ENCODE results near the gene ASB1.

The ASB1 gene, protein sequence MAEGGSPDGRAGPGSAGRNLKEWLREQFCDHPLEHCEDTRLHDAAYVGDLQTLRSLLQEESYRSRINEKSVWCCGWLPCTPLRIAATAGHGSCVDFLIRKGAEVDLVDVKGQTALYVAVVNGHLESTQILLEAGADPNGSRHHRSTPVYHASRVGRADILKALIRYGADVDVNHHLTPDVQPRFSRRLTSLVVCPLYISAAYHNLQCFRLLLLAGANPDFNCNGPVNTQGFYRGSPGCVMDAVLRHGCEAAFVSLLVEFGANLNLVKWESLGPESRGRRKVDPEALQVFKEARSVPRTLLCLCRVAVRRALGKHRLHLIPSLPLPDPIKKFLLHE

DNA sequence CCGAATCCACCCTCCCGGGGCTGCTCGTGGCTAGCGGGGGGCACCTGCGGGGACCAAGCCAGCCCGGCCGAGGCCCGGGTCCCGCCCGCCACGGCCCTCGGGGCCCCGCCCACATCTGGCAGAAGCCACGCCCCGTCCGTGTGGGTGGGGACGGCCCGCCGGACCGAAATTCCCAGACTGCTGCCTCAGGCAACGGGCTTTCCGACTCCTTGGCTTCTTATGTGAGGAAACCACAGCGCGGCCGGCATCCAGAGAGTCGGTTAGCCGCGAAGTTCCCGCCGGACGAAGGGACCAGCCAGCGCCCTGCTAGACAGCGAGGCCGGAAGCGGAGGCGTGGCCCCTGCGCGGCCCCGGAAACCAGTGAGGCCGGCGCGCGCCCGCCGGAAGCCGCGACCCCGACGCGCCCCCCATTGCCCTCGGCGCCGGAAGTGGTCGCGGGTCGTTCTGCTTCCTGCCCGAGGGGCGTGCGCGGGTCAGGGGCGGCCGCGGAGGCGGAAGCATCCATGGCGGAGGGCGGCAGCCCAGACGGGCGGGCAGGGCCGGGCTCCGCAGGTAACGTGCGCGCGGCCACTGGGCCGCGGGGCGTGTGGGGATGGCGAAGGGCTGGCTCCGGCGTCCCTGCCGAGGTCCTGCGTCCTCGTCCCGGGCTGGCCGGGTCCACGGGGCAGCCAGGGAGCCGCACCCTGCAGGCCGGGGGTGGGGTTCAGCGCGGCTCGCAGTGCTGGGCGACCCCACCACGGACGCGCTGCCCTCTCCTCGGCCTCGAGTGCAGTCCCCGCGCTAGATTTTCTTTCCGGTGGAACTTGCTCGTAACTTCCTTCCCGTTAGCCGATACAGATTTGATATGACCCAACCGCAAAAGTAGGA, at the start of gene ASB1:
Gene ASB1 (plus strand): TSS at position 360 of the 867 bp plus-strand sequence. CDS start 144 bp downstream, at position 504.
- peak; percentile 84 for DNase-seq (ENCODE audit: low spot score)

DNA sequence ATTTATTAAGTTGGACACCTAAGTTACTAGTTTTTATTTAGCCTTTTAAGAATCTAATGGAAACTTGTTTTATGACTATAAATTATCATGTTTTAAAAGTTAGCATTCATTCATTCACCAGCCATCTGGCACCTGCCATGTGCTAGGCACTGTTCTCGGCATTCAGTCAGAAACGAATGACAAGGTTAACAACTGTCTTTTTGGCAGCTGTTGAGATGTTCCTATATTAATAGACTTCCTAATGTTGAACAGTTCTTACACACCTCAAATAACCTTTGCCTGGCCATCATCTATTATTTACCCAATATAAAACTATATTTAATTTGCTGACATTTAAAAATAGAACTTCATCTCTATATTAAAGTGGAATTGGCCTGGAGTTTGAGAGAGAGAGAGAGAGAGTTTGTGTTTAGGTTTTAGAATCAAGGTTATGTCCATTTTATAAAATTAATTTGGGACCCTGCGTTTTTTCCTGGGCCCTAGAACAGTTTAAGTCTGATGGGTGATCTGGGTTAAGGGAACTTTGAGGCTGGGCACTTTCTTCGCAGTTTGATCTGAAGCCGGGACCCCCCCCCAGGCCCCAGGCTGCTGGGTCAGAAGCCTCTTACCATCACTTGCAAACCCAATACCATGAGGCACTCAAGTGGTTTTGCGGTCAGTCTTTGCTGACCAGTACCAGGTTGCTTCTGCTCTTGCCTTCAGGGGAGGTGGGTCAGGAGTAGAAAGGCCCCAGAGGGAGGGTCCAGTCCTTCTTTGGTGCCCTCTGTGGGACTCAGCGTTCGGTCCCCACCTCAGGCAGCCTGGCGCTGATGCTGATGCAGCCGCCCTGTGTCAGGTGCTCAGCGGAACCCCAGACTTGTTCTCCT, 48.3 kb upstream of the ASB1 start:
- DNase-seq (ENCODE audit: low spot score): no peak

DNA sequence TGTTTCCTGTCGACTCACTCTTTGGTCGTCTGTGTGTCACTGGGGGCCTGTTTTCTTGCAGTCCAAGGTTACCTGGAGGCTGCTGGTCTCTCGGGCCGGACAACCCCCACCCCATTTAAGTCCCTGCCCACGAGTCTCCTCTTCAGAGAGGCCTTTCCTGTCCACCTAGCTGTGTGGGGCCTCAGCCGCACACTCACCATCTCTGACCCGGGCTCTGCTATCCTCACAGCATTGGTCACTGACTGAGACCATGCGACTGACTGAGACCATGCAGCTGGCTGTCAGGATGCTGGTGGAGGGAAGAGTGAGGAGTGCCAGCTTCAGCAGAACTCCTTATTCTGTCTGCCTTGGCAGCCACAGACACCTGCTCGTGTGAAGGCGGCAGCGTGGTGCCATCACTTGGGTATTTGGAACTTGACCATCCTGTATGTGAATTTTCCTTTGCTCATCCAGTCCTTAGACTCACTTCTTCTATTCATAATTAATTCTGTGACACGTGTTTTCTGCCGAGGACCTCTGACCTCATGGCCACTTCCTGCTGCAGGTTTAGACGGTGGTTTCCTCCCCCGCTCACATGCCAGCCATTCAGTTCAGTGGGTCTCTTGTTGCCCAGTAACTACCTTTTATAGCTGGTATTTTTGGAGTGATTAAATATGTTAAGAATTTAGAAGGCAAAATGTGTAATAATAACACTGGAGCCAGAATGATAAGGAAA, 47.5 kb upstream of the ASB1 start:
- peak; percentile 9 for DNase-seq (ENCODE audit: low spot score)

DNA sequence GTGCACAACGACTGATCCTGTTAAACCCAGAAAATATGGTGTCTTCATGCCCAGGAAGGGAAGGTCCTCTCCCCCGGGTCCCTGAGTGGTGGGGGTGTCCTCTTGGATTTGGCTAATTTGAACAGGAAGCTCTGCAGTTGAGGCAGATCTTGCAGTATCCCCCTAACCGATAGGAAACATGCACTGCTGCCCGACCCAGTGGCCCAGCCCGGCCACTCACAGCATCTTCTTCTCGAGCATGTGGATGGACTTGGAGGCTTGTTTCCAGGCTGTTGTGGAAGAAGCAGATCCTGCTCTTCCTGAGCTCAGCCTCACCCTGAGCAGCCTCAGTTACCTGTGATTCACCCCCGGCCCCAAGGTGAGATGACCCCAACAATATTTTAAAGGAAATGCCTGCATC, 46.4 kb upstream of the ASB1 start:
- DNase-seq (ENCODE audit: low spot score): no peak

DNA sequence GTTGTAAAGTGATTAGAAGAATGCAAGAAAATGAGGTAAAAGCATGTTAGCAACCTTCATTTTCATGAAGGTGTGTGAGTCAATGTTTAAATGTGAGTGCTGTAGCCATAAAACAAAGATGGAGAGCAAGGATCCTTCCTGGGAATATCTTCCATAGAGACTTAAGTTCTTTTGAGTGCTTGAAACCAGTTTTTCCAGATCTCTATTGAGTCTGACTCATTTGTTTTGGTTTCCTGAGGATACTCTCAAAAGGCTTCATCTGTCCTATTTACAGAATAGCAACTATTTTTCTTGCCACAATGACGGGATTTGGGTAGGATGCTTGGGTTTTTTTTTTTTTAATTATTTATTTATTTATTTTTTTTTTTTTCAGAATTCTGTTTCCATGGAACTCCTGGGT, 45.9 kb upstream of the ASB1 start:
- DNase-seq (ENCODE audit: low spot score): no peak

DNA sequence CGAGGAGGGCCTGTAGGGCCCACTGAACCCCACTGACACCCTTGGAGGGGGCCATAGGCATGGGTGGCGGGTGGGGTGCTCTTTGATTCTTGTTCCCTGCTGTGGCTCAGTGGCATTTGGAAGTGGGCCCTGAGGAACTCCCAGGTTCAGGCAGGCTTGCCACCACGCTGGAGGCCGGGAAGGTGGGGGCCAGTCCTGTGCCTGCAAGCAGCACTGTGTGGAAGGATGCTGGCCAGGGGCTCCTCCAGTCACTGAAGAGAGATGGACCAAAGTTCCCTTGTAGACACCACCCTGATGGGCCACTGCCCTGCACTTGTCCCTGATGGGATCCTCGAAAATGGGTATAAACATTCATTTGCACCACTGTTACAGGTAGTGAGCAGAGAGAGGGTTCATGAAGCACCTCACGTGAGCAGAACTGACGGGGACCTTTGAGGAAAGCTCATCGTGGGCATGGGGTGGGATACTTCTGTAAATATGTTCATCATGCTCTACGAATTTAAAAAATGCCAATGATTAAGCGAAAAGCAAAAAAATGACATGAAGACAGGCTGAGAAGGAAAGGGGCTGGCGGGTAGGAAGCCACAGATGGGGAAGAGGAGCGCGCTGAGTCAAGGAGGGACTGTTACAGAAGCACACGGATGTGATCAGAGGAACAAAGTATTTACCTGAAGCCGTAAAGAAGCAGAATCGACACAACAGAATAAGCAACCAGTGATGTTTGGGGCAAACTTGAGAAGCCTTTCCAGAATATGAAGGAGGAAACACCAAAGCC, 45.2 kb upstream of the ASB1 start:
- DNase-seq (ENCODE audit: low spot score): no peak

DNA sequence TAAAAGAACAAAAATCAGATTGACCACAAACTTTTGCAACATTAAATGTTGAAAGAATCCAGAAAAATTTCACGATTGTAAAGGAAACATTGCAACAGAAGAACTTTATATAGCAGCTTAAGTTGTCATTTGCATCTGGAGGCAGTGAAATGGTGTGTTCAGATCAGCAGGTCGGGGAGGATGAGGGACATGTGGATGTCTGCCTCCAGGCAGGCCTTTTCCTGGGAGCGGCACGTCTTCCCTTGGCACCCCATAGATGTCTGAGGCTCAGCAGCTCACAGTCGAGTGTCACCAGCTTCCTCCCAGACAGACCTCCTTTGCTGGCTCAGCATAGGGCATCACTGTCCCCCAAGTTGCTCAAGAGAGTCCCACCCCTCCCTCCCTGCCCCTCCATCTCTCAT, 44.3 kb upstream of the ASB1 start:
- DNase-seq (ENCODE audit: low spot score): no peak

DNA sequence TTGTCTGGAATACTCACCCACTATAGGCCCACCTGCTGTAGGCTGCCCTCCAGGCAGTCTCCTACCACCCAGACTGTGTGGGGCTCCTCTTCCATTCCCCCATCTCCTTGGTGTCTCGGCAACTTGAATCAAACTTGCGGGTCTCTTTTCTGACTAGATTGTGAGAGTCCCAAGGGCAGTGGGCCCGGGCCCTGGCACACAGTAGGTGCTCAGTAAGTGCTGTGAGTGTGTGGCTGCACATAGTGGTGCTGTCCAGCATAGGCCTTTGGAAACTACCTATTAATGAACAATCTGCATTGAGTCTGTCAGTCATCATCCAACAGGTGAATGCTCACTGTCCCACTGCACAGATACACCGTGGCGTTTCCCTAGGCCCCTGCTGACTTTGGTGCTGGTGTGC, 43.6 kb upstream of the ASB1 start:
- no peak for DNase-seq (ENCODE audit: low spot score)

DNA sequence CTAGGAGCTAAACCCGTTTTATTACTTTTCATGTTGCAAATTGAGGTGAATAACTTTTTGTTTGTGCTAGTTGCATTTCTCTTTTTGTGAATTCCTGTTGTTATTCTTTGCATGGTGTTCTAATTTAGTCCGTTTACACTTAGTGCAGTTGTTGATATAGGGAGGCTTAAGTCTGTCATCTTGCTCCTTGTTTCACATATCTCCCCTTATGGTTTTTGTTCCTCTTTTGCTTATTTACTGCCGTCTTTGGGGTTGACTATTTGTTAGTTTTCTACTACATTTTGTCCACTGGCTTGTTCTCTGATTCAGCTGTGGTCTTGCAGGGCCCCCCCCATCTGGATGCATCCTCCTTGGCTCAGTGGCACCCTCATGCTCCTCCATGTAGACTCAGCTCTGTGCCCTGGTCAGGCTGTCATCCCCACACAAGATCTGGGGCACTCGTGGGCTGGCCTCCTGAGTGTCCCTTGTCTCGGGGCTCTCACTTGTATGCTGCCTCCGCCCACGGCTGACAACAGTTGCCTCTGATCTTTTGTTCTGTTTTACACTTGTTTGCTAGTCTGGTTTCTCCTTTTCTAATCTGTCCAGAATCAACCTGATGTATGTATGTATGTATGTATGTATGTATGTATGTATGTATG, 42.9 kb upstream of the ASB1 start:
- DNase-seq (ENCODE audit: low spot score): no peak

DNA sequence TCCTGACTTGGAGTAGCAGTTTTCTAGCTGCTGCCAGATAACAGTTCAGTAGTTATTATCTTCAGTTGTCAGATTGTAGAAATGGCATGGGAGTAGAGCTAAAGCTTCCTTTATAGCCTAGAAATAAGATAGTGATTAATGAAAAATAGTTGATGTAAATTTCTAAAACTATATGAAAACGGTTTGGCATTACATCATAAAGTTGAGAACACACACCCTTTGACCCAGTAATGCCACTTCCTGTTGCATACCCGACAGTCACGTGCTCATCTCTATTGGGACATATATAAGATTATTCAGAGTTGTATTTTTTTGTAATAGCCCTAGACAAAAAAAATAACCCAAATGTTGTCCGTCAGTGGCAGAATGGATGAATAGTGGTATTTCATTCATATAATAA, 39.4 kb upstream of the ASB1 start:
- DNase-seq (ENCODE audit: low spot score): no peak

DNA sequence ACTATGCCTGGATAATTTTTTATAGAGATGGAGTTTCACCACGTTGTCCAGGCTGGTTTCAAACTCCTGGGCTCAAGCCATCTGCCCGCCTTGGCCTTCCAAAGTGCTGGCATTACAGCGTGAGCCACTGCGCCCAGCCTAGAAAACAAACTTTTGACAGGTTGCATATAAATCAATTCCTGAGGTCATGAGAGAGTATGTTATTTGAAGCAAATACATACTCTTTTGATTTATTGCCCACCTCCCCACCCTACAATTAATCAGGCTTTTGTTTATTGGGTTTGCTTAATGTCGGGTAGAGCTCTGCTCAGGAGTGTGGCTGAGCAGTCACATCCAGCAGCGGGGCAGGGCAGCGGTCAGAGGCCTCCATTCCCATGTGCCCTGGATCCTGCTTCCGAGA, 37.9 kb upstream of the ASB1 start:
- no peak for DNase-seq (ENCODE audit: low spot score)

DNA sequence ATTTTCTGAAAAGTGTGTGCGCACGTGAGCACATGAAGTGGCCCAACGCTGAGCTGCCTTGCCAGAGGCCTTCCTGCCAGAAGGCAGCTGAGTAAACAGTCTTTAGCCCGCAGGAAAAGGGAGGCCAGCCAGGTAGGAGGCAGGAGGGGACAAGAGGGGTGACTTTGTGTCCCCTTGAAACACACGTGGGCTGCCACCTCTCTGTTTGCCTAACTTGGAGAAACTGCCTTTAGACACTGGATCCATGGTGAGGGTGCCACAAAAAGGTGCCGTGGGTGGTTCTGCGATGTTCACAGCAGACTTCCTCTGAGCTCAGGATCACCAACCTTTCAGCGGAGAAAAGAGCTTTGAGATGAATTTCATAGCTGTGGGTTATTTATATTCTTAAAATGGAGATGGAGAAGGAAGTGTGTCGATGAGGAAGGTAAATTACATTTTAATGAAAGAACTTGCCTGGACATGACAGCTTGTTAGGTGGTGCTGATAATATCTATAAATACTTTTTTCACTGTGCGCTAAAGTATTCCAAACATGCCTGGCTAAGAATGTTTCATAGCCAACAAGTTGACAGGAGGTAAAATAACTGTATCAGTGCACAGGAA, 36.6 kb upstream of the ASB1 start:
- DNase-seq (ENCODE audit: low spot score): no peak

DNA sequence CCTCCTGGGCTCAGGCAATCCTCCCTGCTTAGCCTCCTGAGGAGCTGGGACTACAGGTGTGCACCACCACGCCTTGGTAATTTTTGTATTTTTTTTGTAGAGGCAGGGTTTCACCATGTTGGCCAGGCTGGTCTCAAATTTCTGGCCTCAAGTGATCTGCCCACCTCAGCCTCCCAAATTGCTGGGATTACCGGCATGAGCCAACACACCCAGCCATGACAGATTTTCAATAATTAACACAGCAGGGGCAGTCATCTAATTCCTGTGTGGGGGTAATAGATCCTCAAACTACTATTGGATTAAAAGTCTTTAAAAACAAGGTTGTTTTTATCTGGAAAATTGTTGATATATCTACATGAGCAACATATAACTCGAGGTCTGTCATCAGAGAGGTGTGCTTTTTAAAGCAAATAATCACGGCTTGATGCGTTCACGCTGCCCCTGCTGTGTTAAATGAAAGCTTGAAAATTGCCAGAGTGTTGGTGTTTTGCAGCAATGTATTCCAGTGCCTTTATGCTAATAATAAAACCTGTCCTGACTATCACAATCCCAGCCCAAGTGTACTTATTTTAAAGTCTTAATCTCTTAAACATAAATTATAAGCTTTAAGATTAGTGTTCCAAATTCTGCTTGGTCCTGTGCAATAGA, 35.6 kb upstream of the ASB1 start:
- DNase-seq (ENCODE audit: low spot score): no peak

DNA sequence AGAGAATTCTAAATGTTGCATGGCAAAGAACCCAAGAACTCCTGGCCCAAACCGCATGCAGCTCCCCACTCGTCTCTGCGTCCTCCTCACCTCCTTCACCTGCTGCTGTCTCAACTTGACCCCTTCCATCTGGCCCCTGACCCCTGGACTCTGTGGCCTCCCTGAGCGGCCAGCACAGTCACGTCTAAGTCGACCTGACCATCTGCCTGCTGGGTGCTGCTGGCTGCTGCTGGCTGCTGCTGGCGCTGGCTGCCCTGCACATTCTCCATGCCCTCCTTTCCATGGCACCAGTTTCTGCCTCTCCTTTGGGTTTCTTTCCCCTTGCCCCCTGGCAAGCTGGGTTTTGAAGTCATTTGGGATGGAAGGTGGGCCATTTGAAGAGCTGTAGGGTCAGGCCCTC, 30.1 kb upstream of the ASB1 start:
- no peak for DNase-seq (ENCODE audit: low spot score)

DNA sequence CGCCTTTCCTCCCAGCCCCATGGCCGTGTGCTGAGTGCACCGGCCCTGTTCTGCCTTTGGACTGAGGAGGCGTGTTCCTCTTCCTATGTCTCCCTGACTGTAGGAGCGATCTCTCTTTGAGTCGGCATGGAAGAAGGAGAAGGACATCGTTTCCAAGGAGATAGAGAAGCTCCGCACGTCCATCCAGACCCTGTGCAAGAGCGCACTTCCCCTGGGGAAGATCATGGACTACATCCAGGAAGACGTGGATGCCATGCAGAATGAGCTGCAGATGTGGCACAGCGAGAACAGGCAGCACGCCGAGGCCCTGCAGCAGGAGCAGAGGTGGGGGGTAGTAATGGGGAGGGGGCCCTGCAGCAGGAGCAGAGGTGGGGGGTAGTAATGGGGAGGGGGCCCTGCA, 29.4 kb upstream of the ASB1 start:
- no peak for DNase-seq (ENCODE audit: low spot score)

DNA sequence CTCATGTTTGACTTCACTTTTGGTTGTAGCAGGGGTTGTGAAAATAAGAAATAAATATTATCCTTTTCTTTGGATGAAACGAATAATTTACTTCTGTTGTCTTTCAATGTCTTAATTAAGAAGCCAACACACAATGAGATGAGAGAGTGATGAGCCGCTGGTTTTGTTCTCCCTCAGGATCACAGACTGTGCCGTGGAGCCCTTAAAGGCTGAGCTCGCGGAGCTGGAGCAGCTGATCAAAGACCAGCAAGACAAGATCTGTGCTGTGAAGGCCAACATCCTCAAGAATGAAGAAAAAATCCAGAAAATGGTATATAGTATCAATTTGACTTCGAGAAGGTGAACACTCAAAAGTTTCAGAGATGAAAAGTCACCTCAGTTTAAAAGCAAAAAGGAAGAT, 28.1 kb upstream of the ASB1 start:
- no peak for DNase-seq (ENCODE audit: low spot score)

DNA sequence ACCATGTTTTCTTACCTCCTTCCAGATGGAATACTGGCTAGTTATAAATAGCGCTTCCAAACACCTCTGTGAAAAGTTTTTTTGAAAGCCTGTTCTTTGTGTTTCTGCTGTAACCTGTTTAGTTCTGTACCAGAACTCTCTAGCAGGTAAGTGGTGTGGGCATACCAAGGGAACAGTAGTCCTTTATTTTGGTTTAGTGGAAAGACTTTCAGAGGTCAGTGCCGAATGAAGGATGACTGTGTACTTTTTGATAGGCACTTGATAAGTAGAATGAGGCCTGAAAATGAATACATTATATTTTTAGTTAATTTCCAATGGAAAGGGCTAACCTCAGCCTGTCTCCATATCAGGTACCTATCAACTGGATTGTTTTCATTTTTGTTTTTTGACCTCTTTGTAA, 27.6 kb upstream of the ASB1 start:
- DNase-seq (ENCODE audit: low spot score): no peak

DNA sequence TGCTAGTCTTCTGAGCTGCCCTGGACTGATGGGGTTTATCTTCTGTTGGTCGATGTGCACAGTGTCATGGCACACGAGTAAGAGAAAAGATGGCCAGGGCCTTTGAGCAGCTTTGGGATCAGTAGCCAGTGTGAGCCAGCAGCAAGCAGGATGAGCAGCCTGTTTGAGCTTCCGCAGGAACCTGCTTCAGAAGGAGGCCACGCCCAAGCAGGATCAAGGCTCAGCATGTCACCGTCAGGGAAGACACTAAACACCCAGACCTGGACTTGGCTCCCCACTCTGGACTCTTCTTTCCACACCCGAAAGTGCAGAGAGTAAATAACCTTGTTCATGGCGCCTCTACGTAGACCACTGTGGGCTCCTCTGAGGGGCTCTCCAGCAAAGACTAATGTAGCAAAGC, 25.2 kb upstream of the ASB1 start:
- DNase-seq (ENCODE audit: low spot score): no peak

DNA sequence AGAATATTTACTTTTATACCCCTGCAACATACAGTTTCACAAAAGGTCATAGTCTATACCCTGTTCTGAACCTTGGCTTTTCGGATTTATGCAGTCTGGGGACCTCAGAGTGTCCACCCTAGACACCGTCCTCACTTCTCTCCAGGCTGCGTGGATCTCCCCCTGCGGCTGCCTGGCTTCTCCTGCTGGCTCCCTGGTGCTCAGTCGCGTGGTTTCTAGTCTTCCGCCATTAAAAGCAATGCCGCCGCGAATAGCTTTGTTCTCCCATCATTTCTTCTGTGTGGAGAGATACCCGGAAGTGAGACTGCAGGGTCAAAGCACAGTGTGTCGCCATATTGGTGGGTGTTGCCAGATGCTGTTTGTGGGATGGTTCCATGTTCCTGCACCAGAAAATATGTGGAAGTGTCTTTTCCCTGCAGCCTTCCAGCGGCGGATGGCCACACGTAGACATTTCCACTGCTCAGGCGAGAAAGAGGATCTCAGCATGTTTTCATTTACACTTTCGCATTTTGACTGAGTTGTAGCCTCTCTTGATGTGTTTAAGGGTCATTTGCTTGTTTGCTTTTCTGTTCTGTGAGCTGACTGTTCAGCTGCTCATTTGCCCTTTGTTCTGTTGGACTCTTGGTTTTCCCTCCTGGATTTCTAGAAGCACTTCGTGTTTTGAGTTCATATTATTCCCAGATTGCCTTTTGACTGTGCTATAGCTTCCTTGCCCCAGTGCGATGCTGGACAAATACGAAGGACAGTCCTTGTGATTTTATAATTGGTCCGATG, 22.9 kb upstream of the ASB1 start:
- DNase-seq (ENCODE audit: low spot score): no peak
